RCC 7860 (cell line): Measurements from ENCODE around the gene SPA17.

Experiments used
- DNase-seq: peaks from one replicate; pipeline ENCODE4 v3.0.0-alpha.2; 2015; ENCODE audit warnings: low spot score
- FAIRE-seq: peaks from 2 replicates; lab custom pipeline; 2012; peaks lifted over from hg19 to GRCh38; lab: Jason Lieb, UNC

SPA17 gene

GRCh38 chr11:124719534-124719933 is 45.8 kb downstream of the SPA17 start:
- no peak for FAIRE-seq

GRCh38 chr11:124722176-124722575 is 48.5 kb downstream of the SPA17 start:
- no peak for FAIRE-seq
- no peak for DNase-seq

More at GRCh38 chr11:124719534-124719933, 45.8 kb downstream of the SPA17 start:
- DNase-seq = no peak

- DNase-seq (peak; percentile 32), FAIRE-seq (no peak)
Observed at GRCh38 chr11:124724979-124725718, 51.4 kb downstream of the SPA17 start.

- DNase-seq (peak; percentile 13), FAIRE-seq (no peak)
Observed at GRCh38 chr11:124725719-124726105, 52.0 kb downstream of the SPA17 start.

GRCh38 chr11:124727474-124727873 is 53.8 kb downstream of the SPA17 start:
- DNase-seq (no peak), FAIRE-seq (no peak)

GRCh38 chr11:124728134-124728533 is 54.4 kb downstream of the SPA17 start:
- FAIRE-seq = no peak

GRCh38 chr11:124729571-124729970 is 55.9 kb downstream of the SPA17 start:
- no peak for FAIRE-seq
- no peak for DNase-seq

More at GRCh38 chr11:124728134-124728533, 54.4 kb downstream of the SPA17 start:
- DNase-seq = no peak

GRCh38 chr11:124732230-124732629 is 58.5 kb downstream of the SPA17 start:
- FAIRE-seq = no peak

GRCh38 chr11:124736736-124737135 is 63.0 kb downstream of the SPA17 start:
- DNase-seq (no peak), FAIRE-seq (no peak)

More at GRCh38 chr11:124732230-124732629, 58.5 kb downstream of the SPA17 start:
- no peak for DNase-seq

GRCh38 chr11:124737638-124738305 is 64.1 kb downstream of the SPA17 start:
- FAIRE-seq (no peak), DNase-seq (no peak)

- no peak for FAIRE-seq
- DNase-seq = no peak
Observed at GRCh38 chr11:124738713-124739478, 65.2 kb downstream of the SPA17 start.

- DNase-seq = peak; percentile 66
- no peak for FAIRE-seq
Observed at GRCh38 chr11:124739479-124740276, 66.0 kb downstream of the SPA17 start, which contains the start of gene NRGN. Gene NRGN (plus strand): TSS chr11:124739942. CDS start chr11:124740085, 143 bp downstream.

GRCh38 chr11:124740277-124740882 is 66.7 kb downstream of the SPA17 start:
- FAIRE-seq = no peak
- DNase-seq = no peak

GRCh38 chr11:124742555-124742954 is 68.9 kb downstream of the SPA17 start:
- no peak for FAIRE-seq
- no peak for DNase-seq

GRCh38 chr11:124743050-124743449 is 69.3 kb downstream of the SPA17 start:
- FAIRE-seq = no peak
- no peak for DNase-seq

- FAIRE-seq (no peak), DNase-seq (no peak)
Observed at GRCh38 chr11:124745270-124745834, 71.6 kb downstream of the SPA17 start.

- FAIRE-seq = no peak
- no peak for DNase-seq
Observed at GRCh38 chr11:124745835-124746620, 72.3 kb downstream of the SPA17 start.

GRCh38 chr11:124746621-124747243 is 73.0 kb downstream of the SPA17 start:
- DNase-seq = peak; percentile 67
- no peak for FAIRE-seq
